ENCODE results near the gene MROH7. TPM values are rescaled to one million over a fixed set of nuclear protein-coding genes. Genes with fewer than 3 reads are reported as not detected.

Gene MROH7
- total and polyA plus RNA-seq, 9 of the 15 experiments (the other 6 are each of a cell fraction or from before 2014, with no cell fraction given) = not detected

GRCh38 chr1:54745274-54745673 is 103.7 kb downstream of the MROH7 start (continued):
- no peak for TF ChIP-seq KLF6 (CRISPR knock-in tag; IDR thresholded peaks at IDR 0.05; ENCODE audit: borderline replicate concordance)

- Histone ChIP-seq H3K9me3 (replicated peaks; ENCODE audit: control insufficient read depth, insufficient read depth, low read depth, low read length) (no peaks in the 10 kb centered on the region), H3K27me3 (ENCODE audit: control insufficient read depth in 2 of 2, insufficient read depth in 2 of 2, low read length in 2 of 2) (peaks cover 6 to 23% of the 10 kb centered on the region in 2 experiments; a peak in 4 of 5 replicates), H3K36me3 (ENCODE audit: control insufficient read depth, insufficient read depth, low read length) (peaks cover 28% of the 10 kb centered on the region; the same call in 2 of the 3 replicates), H3K4me3 (no peak overlapping the region), H3K4me1 (replicated peaks in 1 of 2; ENCODE audit: control insufficient read depth in 2 of 2, insufficient read depth in 2 of 2, low read length in 2 of 2) (peaks cover 0 to 4% of the 10 kb centered on the region in 2 experiments; a peak in 1 of 5 replicates), H4K20me1 (replicated peaks; ENCODE audit: control insufficient read depth, insufficient read depth, low read length) (peaks cover 7% of the 10 kb centered on the region; the same call in 1 of the 2 replicates), H3K27ac (ENCODE audit: extremely low read depth, low read depth, low read length) (no peak overlapping the region), H3K9ac (ENCODE audit: insufficient read depth in 1 of 2, low read depth in 2 of 2, low read length in 2 of 2) (no peak overlapping the region), H3K9me1 (ENCODE audit: control insufficient read depth, insufficient read depth, low read length) (no peaks in the 10 kb centered on the region), H2AFZ (ENCODE audit: low read depth, low read length) (no peak overlapping the region), H3K4me2 (ENCODE audit: insufficient read depth, low read length) (no peak overlapping the region), H3K79me2 (ENCODE audit: control insufficient read depth, insufficient read depth, low read length) (no peaks in the 10 kb centered on the region)
- FAIRE-seq = no peak
- ChIA-PET POLR2A (interaction anchor here (2.6 kb wide), 1 partner anchor 17 kb away, joined by 10 read pairs; the partner anchor contains the start of gene PARS2), CTCF (ENCODE audit: low intra/inter-chr PET ratio) (no interaction called here)
- no TSS peak for BruUV-seq (replicated peaks)
- peak; percentile 66; the same call in 1 of the 2 replicates for TF ChIP-seq ZKSCAN1 (IDR thresholded peaks at IDR 0.05; ENCODE audit: low read depth, low read length)
- TF ChIP-seq E2F5 (CRISPR knock-in tag; IDR thresholded peaks at IDR 0.05) = no peak
- no peak for DNase-seq (ENCODE audit: extremely low read depth in 1 of 4, low spot score in 3 of 4)
- in situ Hi-C loops (cut with MboI) (no loop called here), intact Hi-C loops (cut with micrococcal nuclease) (no loop called here)
- no peak for ATAC-seq
- 47% methylated on average over 4 of the region's 4 CpGs for WGBS (ENCODE audit: insufficient coverage, low coverage, missing lambda C conversion rate)
Measured at GRCh38 chr1:54745864-54746263, 104.3 kb downstream of the MROH7 start.
